H1 (cell line): ENCODE data around the gene ATP13A3. TPM values are rescaled to one million over a fixed set of nuclear protein-coding genes. Genes with fewer than 3 reads are reported as not detected.
A peak's percentile ranks its signal among the peaks of the same experiment; 100 is the strongest.

Experiments
- CTCF ChIA-PET: fragments of 300-600 bp; sonication (Branson Sonifier 250); formaldehyde crosslinking; loops from one replicate; lab custom pipeline; 2021; ENCODE audit not compliant: partially characterized antibody; lab: Charles Lee
- POLR2A ChIA-PET: fragments of 300-600 bp; sonication (Branson Sonifier 250); formaldehyde crosslinking; loops from one replicate; lab custom pipeline; 2021; ENCODE audit warnings: inconsistent platforms; ENCODE audit not compliant: partially characterized antibody; lab: Charles Lee
- DNase-seq, 2 experiments: peaks; one replicate each; pipeline versions ENCODE4 v3.0.0 to v3.0.0-alpha.2; 2010 to 2022; ENCODE audit warnings: low spot score in 2 of 2, low read depth in 1 of 2, mixed read lengths in 1 of 2
- FAIRE-seq: peaks from 2 replicates; lab custom pipeline; 2011; peaks lifted over from hg19 to GRCh38; lab: Jason Lieb, UNC
- H2AFZ ChIP-seq: 2 replicates; pipeline ENCODE4 v1.8.1; 2012; ENCODE audit warnings: low read length, inconsistent platforms
- H2AK5ac ChIP-seq: 2 replicates; pipeline ENCODE4 v1.6.1; 2013; ENCODE audit warnings: low read depth, low read length
- H2BK120ac ChIP-seq: replicated peaks from 2 replicates; pipeline ENCODE3; 2013; ENCODE audit warnings: low read depth, low read length, inconsistent platforms
- H2BK12ac ChIP-seq: 2 replicates; pipeline ENCODE4 v1.6.1; 2013; ENCODE audit warnings: low read depth, low read length
- H2BK15ac ChIP-seq: 2 replicates; pipeline ENCODE4 v1.6.1; 2013; ENCODE audit warnings: low read length
- H2BK20ac ChIP-seq: 2 replicates; pipeline ENCODE4 v1.6.1; 2013; ENCODE audit warnings: low read length
- H2BK5ac ChIP-seq: 2 replicates; pipeline ENCODE4 v1.6.1; 2013; ENCODE audit warnings: low read depth, low read length
- H3K14ac ChIP-seq: 2 replicates; pipeline ENCODE4 v1.6.1; 2013; ENCODE audit warnings: inconsistent platforms; ENCODE audit not compliant: insufficient read length
- H3K18ac ChIP-seq: 2 replicates; pipeline ENCODE4 v1.6.1; 2013; ENCODE audit warnings: low read length; ENCODE audit errors: extremely low read depth
- H3K23ac ChIP-seq: 2 replicates; pipeline ENCODE4 v1.6.1; 2013; ENCODE audit warnings: inconsistent platforms; ENCODE audit not compliant: insufficient read length
- H3K23me2 ChIP-seq: 2 replicates; pipeline ENCODE4 v1.6.1; 2013; ENCODE audit warnings: low read depth, low read length
- H3K27ac ChIP-seq: 2 replicates; pipeline ENCODE4 v1.6.1; 2011; ENCODE audit warnings: low read depth, low read length, inconsistent platforms
- H3K27me3 ChIP-seq, 4 experiments: replicated peaks in 1 of 4; 1 replicate in 1 of 4; 2 replicates in 3 of 4; pipeline versions ENCODE4 v1.6.1 to v1.8.1; 2011 to 2013; ENCODE audit warnings: low read length in 3 of 4, mild to moderate bottlenecking in 3 of 4, inconsistent platforms in 2 of 4, mixed read lengths in 2 of 4, moderate library complexity in 1 of 4; ENCODE audit not compliant: control insufficient read depth in 3 of 4, insufficient read depth in 3 of 4; ENCODE audit errors: extremely low read depth in 1 of 4
- H3K36me3 ChIP-seq, 4 experiments: 2 replicates each; pipeline versions ENCODE4 v1.6.1 to v1.8.1; 2011 to 2013; ENCODE audit warnings: mild to moderate bottlenecking in 4 of 4, low read length in 3 of 4, moderate library complexity in 2 of 4, control low read depth in 1 of 4, inconsistent platforms in 1 of 4; ENCODE audit not compliant: insufficient read depth in 4 of 4, control insufficient read depth in 2 of 4
- H3K4ac ChIP-seq: replicated peaks from 2 replicates; pipeline ENCODE3; 2013; ENCODE audit warnings: low read length, low read depth, mixed read lengths, inconsistent platforms; ENCODE audit not compliant: insufficient read length
- H3K4me1 ChIP-seq, 4 experiments: replicated peaks in 1 of 4; 1 replicate in 1 of 4; 2 replicates in 3 of 4; pipeline versions ENCODE4 v1.6.1 to v1.8.1; 2011 to 2013; ENCODE audit warnings: low read length in 3 of 4, inconsistent platforms in 2 of 4, mixed read lengths in 1 of 4; ENCODE audit not compliant: insufficient read depth in 4 of 4, control insufficient read depth in 3 of 4
- H3K4me2 ChIP-seq, 2 experiments: 2 replicates each; pipeline versions ENCODE4 v1.6.1 to v1.8.1; 2011 to 2013; ENCODE audit warnings: low read depth in 2 of 2, low read length in 2 of 2, control low read depth in 1 of 2, inconsistent platforms in 1 of 2, mild to moderate bottlenecking in 1 of 2; ENCODE audit not compliant: insufficient read depth in 1 of 2
- H3K4me3 ChIP-seq, 4 experiments: fragments of 200-600, 300-600 bp in 1 of 4; sonication (generic), shearing (Covaris generic), sonication (Bioruptor Twin) in 1 of 4; 2 replicates each; pipeline versions ENCODE4 v1.5.1 to v1.8.1; 2011 to 2016; ENCODE audit warnings: low read length in 4 of 4, low read depth in 3 of 4, control low read depth in 2 of 4, inconsistent platforms in 2 of 4, mild to moderate bottlenecking in 2 of 4, mixed read lengths in 1 of 4, moderate library complexity in 1 of 4; ENCODE audit not compliant: insufficient read depth in 2 of 4; ENCODE audit errors: extremely low read depth in 1 of 4
- H3K56ac ChIP-seq: replicated peaks from 2 replicates; pipeline ENCODE3; 2013; ENCODE audit warnings: low read depth, mild to moderate bottlenecking, mixed read lengths, low read length, inconsistent platforms; ENCODE audit not compliant: insufficient read length
- H3K79me1 ChIP-seq: 2 replicates; pipeline ENCODE4 v1.6.1; 2013; ENCODE audit warnings: low read depth, low read length, control low read depth
- H3K79me2 ChIP-seq, 2 experiments: 2 replicates each; pipeline versions ENCODE4 v1.6.1 to v1.8.1; 2012 to 2013; ENCODE audit warnings: low read length in 2 of 2, mild to moderate bottlenecking in 2 of 2, inconsistent platforms in 1 of 2; ENCODE audit not compliant: insufficient read depth in 2 of 2, control insufficient read depth in 1 of 2
- H3K9ac ChIP-seq, 4 experiments: replicated peaks in 1 of 4; 1 replicate in 1 of 4; 2 replicates in 3 of 4; pipeline versions ENCODE4 v1.6.1 to v1.8.1; 2011 to 2013; ENCODE audit warnings: low read depth in 3 of 4, low read length in 3 of 4, control low read depth in 2 of 4, mild to moderate bottlenecking in 2 of 4, moderate library complexity in 2 of 4, inconsistent platforms in 1 of 4; ENCODE audit errors: extremely low read depth in 1 of 4
- H3K9me3 ChIP-seq, 2 experiments: 2 replicates each; pipeline versions ENCODE4 v1.6.1 to v1.8.1; 2012 to 2013; ENCODE audit warnings: mild to moderate bottlenecking in 2 of 2, moderate library complexity in 2 of 2, control low read depth in 1 of 2, inconsistent platforms in 1 of 2, low read depth in 1 of 2, low read length in 1 of 2, mixed read lengths in 1 of 2; ENCODE audit not compliant: insufficient read depth in 2 of 2
- H4K20me1 ChIP-seq, 2 experiments: replicated peaks in 1 of 2; 2 replicates each; pipeline versions ENCODE3 to v1.8.1; 2011 to 2013; ENCODE audit warnings: inconsistent platforms in 2 of 2, low read length in 2 of 2, mild to moderate bottlenecking in 1 of 2; ENCODE audit not compliant: insufficient read depth in 2 of 2, control insufficient read depth in 1 of 2
- H4K5ac ChIP-seq: 2 replicates; pipeline ENCODE4 v1.6.1; 2013; ENCODE audit warnings: low read length, low read depth, mixed read lengths, inconsistent platforms; ENCODE audit not compliant: insufficient read length
- H4K8ac ChIP-seq: 2 replicates; pipeline ENCODE4 v1.8.0; 2013; ENCODE audit warnings: mild to moderate bottlenecking, moderate library complexity, low read length, inconsistent platforms; ENCODE audit not compliant: insufficient read depth; ENCODE audit errors: extremely low read depth
- H4K91ac ChIP-seq: replicated peaks from 2 replicates; pipeline ENCODE3; 2013; ENCODE audit warnings: low read length, mixed read lengths, inconsistent platforms; ENCODE audit not compliant: insufficient read length
- ATF2 ChIP-seq: IDR thresholded peaks from 2 replicates; pipeline ENCODE4 v1.6.1; 2012; ENCODE audit warnings: low read length, inconsistent platforms
- CEBPB ChIP-seq: IDR thresholded peaks from 2 replicates; pipeline ENCODE4 v1.6.1; 2012; ENCODE audit warnings: low read depth, low read length
- EGR1 ChIP-seq: IDR thresholded peaks from 2 replicates; pipeline ENCODE4 v1.6.1; 2011; ENCODE audit warnings: low read depth, low read length, borderline replicate concordance
- HDAC6 ChIP-seq: IDR thresholded peaks from one replicate; pipeline ENCODE4 v1.7.1; 2012; ENCODE audit warnings: low read depth, mild to moderate bottlenecking, inconsistent platforms, low read length, moderate library complexity
- JUN ChIP-seq: IDR thresholded peaks from 2 replicates; pipeline ENCODE4 v1.6.1; 2011; ENCODE audit warnings: low read depth, mild to moderate bottlenecking, improper control_type of control experiment, low read length
- KDM1A ChIP-seq: fragments of 200-600, 300-600 bp; sonication (generic); IDR thresholded peaks from 2 replicates; pipeline ENCODE4 v1.7.1; 2016; ENCODE audit warnings: mild to moderate bottlenecking, low read length, borderline replicate concordance
- KDM5A ChIP-seq: fragments of 200-600 bp; IDR thresholded peaks from 2 replicates; pipeline ENCODE4 v1.7.1; 2012; ENCODE audit warnings: mild to moderate bottlenecking, low read length, inconsistent platforms, mixed read lengths
- MAFK ChIP-seq: IDR thresholded peaks from 2 replicates; pipeline ENCODE4 v1.6.1; 2012; ENCODE audit warnings: low read depth, mild to moderate bottlenecking, improper control_type of control experiment, low read length
- POU5F1 ChIP-seq: IDR thresholded peaks from 2 replicates; pipeline ENCODE4 v1.6.1; 2011; ENCODE audit warnings: low read depth, mild to moderate bottlenecking, low read length, moderate library complexity
- RXRA ChIP-seq: IDR thresholded peaks from 2 replicates; pipeline ENCODE4 v1.6.1; 2011; ENCODE audit warnings: low read depth, mild to moderate bottlenecking, low read length, moderate library complexity; ENCODE audit not compliant: insufficient read depth
- WGBS, 2 experiments: shearing (Covaris generic) in 1 of 2; methylation state at CpG; one replicate each; pipeline versions ENCODE4 v1.1.6 to v1.1.7; 2013 to 2015; ENCODE audit warnings: low lambda C conversion rate in 2 of 2, mixed read lengths in 2 of 2, inconsistent platforms in 1 of 2, low coverage in 1 of 2, missing lambda C conversion rate in 1 of 2; ENCODE audit not compliant: insufficient replicate concordance in 2 of 2, insufficient coverage in 1 of 2, insufficient read length in 1 of 2; ENCODE audit errors: extremely low coverage in 1 of 2, missing lambda C conversion rate in 1 of 2; 5-methylcytosine and 5-hydroxymethylcytosine counted together
- polyA plus RNA-seq, 7 experiments: library from polyadenylated mRNA; depleted of rRNA in 3 of 7; stranded (reverse) in 5 of 7; unstranded in 2 of 7; fragments of >200 nt in 5 of 7; fragments of 200-250 nt in 2 of 7; gene quantifications; 1 replicate in 5 of 7; 2 replicates in 1 of 7; 4 replicates in 1 of 7; pipeline versions ENCODE4 v1.2.1 to v1.2.3, GENCODE V29; 2011 to 2013; ENCODE audit warnings: missing spikeins in 2 of 7, mixed read lengths in 2 of 7
- total RNA-seq: library from RNA; stranded (reverse); fragmentation: NEBNext Ultra II Directional; extraction: Animal tissue kit (Norgen Biotek cat#: 25700); gene quantifications from 2 replicates; pipeline ENCODE4 v1.2.1, GENCODE V29; 2021

The ATP13A3 gene
- total and polyA plus RNA-seq, 2 of the 8 experiments (the other 6 are each of a cell fraction or from before 2014, with no cell fraction given): 18.6 to 92.2 TPM

GRCh38 chr3:194364652-194365434, 122.0 kb downstream of the ATP13A3 start:
- no peak overlapping the region; the same call in 1 of the 2 replicates for H4K8ac ChIP-seq
- no peak overlapping the region for H2BK20ac ChIP-seq
- H3K23me2 ChIP-seq: peaks cover 1% of the 10 kb centered on the region; the same call in 1 of the 2 replicates
- peaks cover 0 to 8% (median 3%) of the 10 kb centered on the region in 4 experiments; a peak in 4 of 7 replicates for H3K27me3 ChIP-seq
- H3K79me1 ChIP-seq: no peaks in the 10 kb centered on the region
- FAIRE-seq (no peak), DNase-seq (no peak)
- no peaks in the 10 kb centered on the region for H3K79me2 ChIP-seq
- H3K56ac ChIP-seq: no peak overlapping the region
- no peak overlapping the region for H3K4ac ChIP-seq
- no peak overlapping the region for H3K27ac ChIP-seq
- H3K9ac ChIP-seq: no peak overlapping the region
- no peak overlapping the region for H2BK5ac ChIP-seq
- H3K18ac ChIP-seq: no peak overlapping the region
- H2AK5ac ChIP-seq: no peak overlapping the region
- H2BK15ac ChIP-seq: 0 out of 2 replicates have a peak overlapping the region, but pooled peaks have one; percentile 46
- H3K4me2 ChIP-seq: no peak overlapping the region
- no peak overlapping the region for H2AFZ ChIP-seq
- POLR2A ChIA-PET: interaction anchor here (1.3 to 1.5 kb wide), 2 partner anchors 32 to 34 kb away, joined by 3 to 4 read pairs; no protein-coding TSS in a partner anchor
- no peak overlapping the region for H4K5ac ChIP-seq
- no peaks in the 10 kb centered on the region for H4K20me1 ChIP-seq
- H4K91ac ChIP-seq: no peak overlapping the region
- H3K4me1 ChIP-seq: peaks cover 2 to 15% (median 9%) of the 10 kb centered on the region in 4 experiments
- no peak overlapping the region for H2BK120ac ChIP-seq
- WGBS, 2 experiments: 66% methylated on average over 20 of the region's 20 CpGs; no CpG with 5 or more reads in 1 of the 2 experiments
- CTCF ChIA-PET: interaction anchor here (0.6 to 18.9 kb wide), 7 partner anchors 11 to 642 kb away, joined by 3 to 344 read pairs (median 3); no protein-coding TSS in a partner anchor
- H2BK12ac ChIP-seq: no peak overlapping the region
- H3K23ac ChIP-seq: no peak overlapping the region
- H3K9me3 ChIP-seq: no peaks in the 10 kb centered on the region; a peak in 1 of 4 replicates
- H3K4me3 ChIP-seq: no peak overlapping the region
- no peaks in the 10 kb centered on the region for H3K36me3 ChIP-seq
- no peak overlapping the region for H3K14ac ChIP-seq
- no peak for TF ChIP-seq EGR1
- TF ChIP-seq HDAC6: no peak
- TF ChIP-seq MAFK: no peak
- TF ChIP-seq ATF2: no peak
- TF ChIP-seq KDM1A: no peak
- TF ChIP-seq JUN: no peak
- no peak for TF ChIP-seq RXRA
- no peak for TF ChIP-seq KDM5A
- TF ChIP-seq POU5F1: no peak
- TF ChIP-seq CEBPB: no peak
